ENCODE data around the gene FAM171A2.

GRCh38 chr17:44402564-44403172, 39.0 kb upstream of the FAM171A2 start:
- TF ChIP-seq CTCF (conservative IDR thresholded peaks at IDR 0.05) (no peak), ZFX (IDR thresholded peaks at IDR 0.05) (no peak)

Measured in C4-2B (cell line).